Stomach (tissue), 9 donors: ENCODE results near the gene TMC5. TPM values are rescaled to one million over a fixed set of nuclear protein-coding genes. Genes with fewer than 3 reads are reported as not detected.

Experiments used
- DNase-seq, 2 donors: peaks; one replicate each; pipeline versions ENCODE4 v3.0.0 to v3.0.0-alpha.2; 2013 to 2019
- H3K27ac ChIP-seq, 5 donors: fragments of 200-600 bp in 4 of 5; sonication (generic) in 4 of 5; one replicate each; pipeline ENCODE4 v1.5.1; 2013 to 2019; ENCODE audit warnings: mild to moderate bottlenecking in 1 of 5, moderate library complexity in 1 of 5
- H3K27me3 ChIP-seq, 3 donors: fragments of 200-600 bp; sonication (generic); one replicate each; pipeline ENCODE4 v1.5.1; 2017 to 2019; ENCODE audit warnings: mixed run types in 1 of 3
- H3K36me3 ChIP-seq, 4 donors: fragments of 200-600 bp; sonication (generic); 1 replicate in 3 of 4; 2 replicates in 1 of 4; pipeline ENCODE4 v1.5.1; 2016 to 2019
- H3K4me1 ChIP-seq, 4 donors: fragments of 200-600 bp; sonication (generic); one replicate each; pipeline ENCODE4 v1.5.1; 2016 to 2019
- H3K4me3 ChIP-seq, 4 donors: fragments of 200-600 bp; sonication (generic) in 3 of 4; one replicate each; pipeline ENCODE4 v1.5.1; 2016 to 2019; ENCODE audit warnings: mild to moderate bottlenecking in 1 of 4
- H3K9me3 ChIP-seq, 4 donors: fragments of 200-600 bp; sonication (generic); one replicate each; pipeline ENCODE4 v1.5.1; 2016 to 2019
- CTCF ChIP-seq, 7 experiments: fragments of 450-650 bp in 4 of 7; fragments of 200-600 bp in 3 of 7; sonication (generic) in 3 of 7; IDR thresholded peaks; one replicate each; pipeline ENCODE4 v1.5.1; 2016 to 2019; ENCODE audit warnings: antibody characterized with exemption in 7 of 7, control low read depth in 2 of 7, mild to moderate bottlenecking in 1 of 7
- EP300 ChIP-seq: sonication (generic); formaldehyde crosslinking; IDR thresholded peaks from one replicate; pipeline ENCODE4 v1.6.1; 2017; ENCODE audit warnings: antibody characterized with exemption
- POLR2A ChIP-seq, 4 donors: fragments of 450-650 bp; IDR thresholded peaks; one replicate each; pipeline ENCODE4 v1.6.1; 2016; ENCODE audit warnings: antibody characterized with exemption in 4 of 4, control low read depth in 2 of 4, mild to moderate bottlenecking in 1 of 4, moderate library complexity in 1 of 4
- POLR2AphosphoS5 ChIP-seq, 3 donors: sonication (generic); formaldehyde crosslinking; IDR thresholded peaks; one replicate each; pipeline ENCODE4 v1.6.1; 2016; ENCODE audit warnings: antibody characterized with exemption in 3 of 3
- WGBS, 5 donors: extraction: QIAGEN DNeasy Blood & Tissue Kit in 3 of 5; methylation state at CpG; one replicate each; pipeline versions ENCODE4 v1.1.5 to v1.1.7; 2013 to 2018; 5-methylcytosine and 5-hydroxymethylcytosine counted together
- intact Hi-C: fragments of 100-400 bp; cut with DNase I; formaldehyde crosslinking; loops from one replicate; pipeline ENCODE4 v1.15.1; 2023; ENCODE audit warnings: low total_unique reads
- polyA plus RNA-seq, 3 donors: library from polyadenylated mRNA; stranded (reverse); fragments of 200-250 nt; gene quantifications; one replicate each; pipeline ENCODE4 v1.2.3, GENCODE V29; 2013
- total RNA-seq, 5 donors: library from RNA; depleted of rRNA; stranded (reverse); fragments of >200 nt; gene quantifications; one replicate each; pipeline versions ENCODE4 v1.1.0 to v1.2.3, GENCODE V29; 2014 to 2016
- donor health status: healthy with polysubstance abuse.
- donor health status: Bipolar disorder and iron deficiency.
- donor health status: healthy.

The TMC5 gene
- total and polyA plus RNA-seq, 8 donors, result 7.2 to 92.7 (median 28.2) TPM

- no peak for TF ChIP-seq POLR2AphosphoS5 (IDR thresholded peaks at IDR 0.05)
- no peak for TF ChIP-seq POLR2A (IDR thresholded peaks at IDR 0.05)
- no peak for TF ChIP-seq CTCF (IDR thresholded peaks at IDR 0.05)
- TF ChIP-seq EP300, result no peak
- Histone ChIP-seq H3K27me3 (no peaks in the 10 kb centered on the region), H3K4me1 (peaks cover 23 to 53% (median 47%) of the 10 kb centered on the region in 4 donors), H3K27ac (peak overlapping the region in 4 of 5 donors; percentile 45 to 84 (median 76)), H3K4me3 (peak overlapping the region; percentile 82 to 99 (median 90)), H3K36me3 (peaks cover 0 to 21% (median 17%) of the 10 kb centered on the region in 4 donors), H3K9me3 (no peaks in the 10 kb centered on the region)
- WGBS, 5 donors, result 9 to 16% (median 13%) methylated on average over 19 of the region's 19 CpGs
- DNase-seq, result peak in 1 of 2 donors; percentile 40
- intact Hi-C loops, result no loop called here
Measured at GRCh38 chr16:19524616-19525384, 107.1 kb downstream of the TMC5 start.

- Histone ChIP-seq H3K4me1 (peaks cover 17 to 48% (median 42%) of the 10 kb centered on the region in 4 donors), H3K9me3 (no peaks in the 10 kb centered on the region), H3K27ac (no peak overlapping the region), H3K36me3 (peaks cover 0 to 26% (median 19%) of the 10 kb centered on the region in 4 donors), H3K4me3 (peak overlapping the region in 3 of 4 donors; percentile 82 to 99 (median 89)), H3K27me3 (no peaks in the 10 kb centered on the region)
- DNase-seq, result no peak
- intact Hi-C loops, result no loop called here
- WGBS, 5 donors, result 83 to 89% (median 86%) methylated on average over 2 of the region's 2 CpGs
- TF ChIP-seq POLR2A (IDR thresholded peaks at IDR 0.05) (no peak), EP300 (no peak), CTCF (IDR thresholded peaks at IDR 0.05) (no peak), POLR2AphosphoS5 (IDR thresholded peaks at IDR 0.05) (no peak)
Measured at GRCh38 chr16:19525385-19525723, 107.7 kb downstream of the TMC5 start.

- peaks cover 10 to 35% (median 31%) of the 10 kb centered on the region in 4 donors for H3K4me1 ChIP-seq
- 48 to 72% (median 67%) methylated on average over 1 of the region's 1 CpG for WGBS, 5 donors
- H3K4me3 ChIP-seq, result no peak overlapping the region
- H3K9me3 ChIP-seq, result no peaks in the 10 kb centered on the region
- no peaks in the 10 kb centered on the region for H3K27me3 ChIP-seq
- no peak for DNase-seq
- intact Hi-C loops, result no loop called here
- TF ChIP-seq CTCF (IDR thresholded peaks at IDR 0.05) (no peak), POLR2AphosphoS5 (IDR thresholded peaks at IDR 0.05) (no peak), EP300 (no peak), POLR2A (IDR thresholded peaks at IDR 0.05) (no peak)
- H3K27ac ChIP-seq, result no peak overlapping the region
- peaks cover 0 to 40% (median 27%) of the 10 kb centered on the region in 4 donors for H3K36me3 ChIP-seq
Measured at GRCh38 chr16:19527161-19527560, 109.5 kb downstream of the TMC5 start.

GRCh38 chr16:19528666-19529065 lies 111.0 kb downstream of the TMC5 start:
- H3K4me3 ChIP-seq, result no peak overlapping the region
- DNase-seq, result no peak
- H3K27ac ChIP-seq, result no peak overlapping the region
- WGBS, 5 donors, result 98 to 100% (median 98%) methylated on average over 3 of the region's 3 CpGs
- intact Hi-C loops, result no loop called here
- H3K27me3 ChIP-seq, result no peaks in the 10 kb centered on the region
- H3K4me1 ChIP-seq, result peaks cover 6 to 21% (median 19%) of the 10 kb centered on the region in 4 donors
- TF ChIP-seq POLR2AphosphoS5 (IDR thresholded peaks at IDR 0.05), result no peak
- TF ChIP-seq EP300, result no peak
- TF ChIP-seq POLR2A (IDR thresholded peaks at IDR 0.05), result no peak
- no peak for TF ChIP-seq CTCF (IDR thresholded peaks at IDR 0.05)
- H3K36me3 ChIP-seq, result peaks cover 0 to 55% (median 42%) of the 10 kb centered on the region in 4 donors
- no peaks in the 10 kb centered on the region for H3K9me3 ChIP-seq
